GM10266 (cell line): ENCODE data around the gene PLXNA4.

Experiments
- DNase-seq: peaks from one replicate; pipeline ENCODE4 v3.0.0; 2012; ENCODE audit errors: extremely low spot score
- TF ChIP-seq, protein P1 (sequence below): IDR thresholded peaks from 2 replicates; pipeline ENCODE4 v1.5.1; 2012; ENCODE audit warnings: mild to moderate bottlenecking, low read depth; ENCODE audit not compliant: control insufficient read depth, insufficient read depth; ENCODE audit errors: missing control alignments

Gene PLXNA4

DNA sequence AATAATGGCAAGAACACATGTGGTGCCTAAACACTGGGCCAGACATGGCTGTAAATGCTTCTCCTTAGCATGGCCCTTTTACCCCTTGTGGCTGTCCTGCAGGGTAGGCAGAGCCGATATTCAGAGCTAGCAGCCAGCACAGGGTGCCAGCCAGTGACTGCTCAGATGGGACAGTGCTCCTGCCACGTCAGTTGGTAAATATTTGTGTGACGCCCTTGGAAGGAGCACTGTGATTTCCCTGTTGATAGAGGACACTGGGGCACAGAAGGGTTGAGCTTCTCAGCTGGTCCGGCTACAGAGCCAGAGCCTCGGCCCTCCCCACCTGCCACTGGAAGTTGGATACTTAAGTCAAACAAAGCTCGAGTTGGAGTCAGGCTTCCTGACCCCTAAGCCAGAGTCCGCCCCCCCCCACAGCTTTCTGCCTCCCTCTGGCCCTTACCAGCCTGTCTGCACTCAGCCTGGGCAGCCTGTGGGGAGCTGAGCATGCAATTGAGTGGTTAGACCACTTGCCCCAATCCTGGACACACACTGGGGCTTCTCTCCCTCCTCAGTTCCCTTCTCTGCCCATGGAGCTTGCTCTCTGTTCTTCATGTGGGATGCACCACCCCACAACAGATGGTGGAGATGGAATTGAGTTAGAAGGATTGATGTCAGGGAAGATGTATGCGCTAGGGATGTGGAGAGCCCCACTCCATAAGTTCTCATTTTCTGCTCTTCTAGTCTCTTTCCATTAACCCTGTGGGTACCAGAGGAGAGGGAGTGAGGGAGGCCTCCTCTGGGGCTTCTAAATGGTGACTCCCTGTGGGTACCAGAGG, 350.8 kb downstream of the PLXNA4 start:
- TF ChIP-seq, protein P1, sequence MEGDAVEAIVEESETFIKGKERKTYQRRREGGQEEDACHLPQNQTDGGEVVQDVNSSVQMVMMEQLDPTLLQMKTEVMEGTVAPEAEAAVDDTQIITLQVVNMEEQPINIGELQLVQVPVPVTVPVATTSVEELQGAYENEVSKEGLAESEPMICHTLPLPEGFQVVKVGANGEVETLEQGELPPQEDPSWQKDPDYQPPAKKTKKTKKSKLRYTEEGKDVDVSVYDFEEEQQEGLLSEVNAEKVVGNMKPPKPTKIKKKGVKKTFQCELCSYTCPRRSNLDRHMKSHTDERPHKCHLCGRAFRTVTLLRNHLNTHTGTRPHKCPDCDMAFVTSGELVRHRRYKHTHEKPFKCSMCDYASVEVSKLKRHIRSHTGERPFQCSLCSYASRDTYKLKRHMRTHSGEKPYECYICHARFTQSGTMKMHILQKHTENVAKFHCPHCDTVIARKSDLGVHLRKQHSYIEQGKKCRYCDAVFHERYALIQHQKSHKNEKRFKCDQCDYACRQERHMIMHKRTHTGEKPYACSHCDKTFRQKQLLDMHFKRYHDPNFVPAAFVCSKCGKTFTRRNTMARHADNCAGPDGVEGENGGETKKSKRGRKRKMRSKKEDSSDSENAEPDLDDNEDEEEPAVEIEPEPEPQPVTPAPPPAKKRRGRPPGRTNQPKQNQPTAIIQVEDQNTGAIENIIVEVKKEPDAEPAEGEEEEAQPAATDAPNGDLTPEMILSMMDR: no peak
- no peak for DNase-seq

GRCh38 chr7:132221356-132221755, 354.9 kb downstream of the PLXNA4 start:
- DNase-seq: no peak
- TF ChIP-seq, protein P1: no peak

DNA sequence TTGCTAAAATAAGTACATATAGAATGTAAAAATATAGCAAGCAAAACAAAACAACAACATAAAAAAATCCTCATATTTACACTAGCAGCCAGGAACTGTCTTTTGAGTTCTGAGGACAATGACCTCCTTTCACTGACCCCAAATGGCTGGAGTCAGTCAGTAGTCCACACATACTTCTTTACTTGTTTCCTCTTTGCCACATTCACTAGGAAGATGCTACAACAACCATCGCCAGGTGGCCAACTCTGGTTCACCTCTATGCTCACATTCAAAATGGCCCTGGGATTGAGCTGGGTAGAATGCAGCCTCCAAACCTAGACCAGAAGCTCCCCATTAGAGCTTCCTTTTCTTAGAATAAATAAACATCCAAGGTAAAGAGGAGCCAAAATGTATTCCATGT, 356.2 kb downstream of the PLXNA4 start:
- TF ChIP-seq, protein P1: no peak
- no peak for DNase-seq

GRCh38 chr7:132218876-132219275, 357.4 kb downstream of the PLXNA4 start:
- TF ChIP-seq, protein P1: no peak
- no peak for DNase-seq

GRCh38 chr7:132216847-132217525, 359.3 kb downstream of the PLXNA4 start:
- DNase-seq: no peak
- TF ChIP-seq, protein P1: no peak

- DNase-seq: no peak
- TF ChIP-seq, protein P1: no peak
Measured at GRCh38 chr7:132214452-132214851, 361.8 kb downstream of the PLXNA4 start.

GRCh38 chr7:132213583-132213982, 362.7 kb downstream of the PLXNA4 start:
- TF ChIP-seq, protein P1: no peak
- DNase-seq: no peak
